Measurements from ENCODE around the gene RNASE1. TPM values are rescaled to one million over a fixed set of nuclear protein-coding genes. Genes with fewer than 3 reads are reported as not detected.

The RNASE1 gene
- total RNA-seq, 1 experiment from 2014 or later = 0.51 TPM

- Histone ChIP-seq H3K27ac (ENCODE audit: low read length) (no peak overlapping the region), H3F3A (ENCODE audit: low read length, unreplicated experiment) (no peaks in the 10 kb centered on the region), H3K4me2 (ENCODE audit: low read length) (no peak overlapping the region), H3K79me2 (ENCODE audit: low read length) (no peaks in the 10 kb centered on the region), H4K20me1 (ENCODE audit: low read length) (no peaks in the 10 kb centered on the region), H3K36me3 (ENCODE audit: low read depth, low read length) (no peaks in the 10 kb centered on the region), H3K9me3 (ENCODE audit: low read length) (no peaks in the 10 kb centered on the region), H3K4me3 (ENCODE audit: low read length) (no peak overlapping the region), H3K9me2 (replicated peaks; ENCODE audit: low read length) (no peaks in the 10 kb centered on the region), H2AFZ (ENCODE audit: low read length) (no peak overlapping the region), H3K4me1 (ENCODE audit: insufficient read depth, low read length) (peaks cover 4% of the 10 kb centered on the region; the same call in 1 of the 2 replicates), H3K9ac (ENCODE audit: low read length) (no peak overlapping the region), H3K27me3 (ENCODE audit: low read length) (no peaks in the 10 kb centered on the region)
- BruUV-seq (replicated peaks) = no TSS peak
- ATAC-seq (no peak), DNase-seq (no peak)
- CTCF ChIA-PET = no interaction called here
- intact Hi-C loops (cut with micrococcal nuclease) = loop anchor here (5.0 kb wide), 1 partner anchor 34 kb away; no protein-coding TSS in a partner anchor
- TF ChIP-seq EZH2phosphoT487 (IDR thresholded peaks at IDR 0.05; ENCODE audit: borderline replicate concordance, low read length) (no peak), EZH2 (IDR thresholded peaks at IDR 0.05; ENCODE audit: low read length, unreplicated experiment) (no peak)
- TF ChIP-seq, protein P1, sequence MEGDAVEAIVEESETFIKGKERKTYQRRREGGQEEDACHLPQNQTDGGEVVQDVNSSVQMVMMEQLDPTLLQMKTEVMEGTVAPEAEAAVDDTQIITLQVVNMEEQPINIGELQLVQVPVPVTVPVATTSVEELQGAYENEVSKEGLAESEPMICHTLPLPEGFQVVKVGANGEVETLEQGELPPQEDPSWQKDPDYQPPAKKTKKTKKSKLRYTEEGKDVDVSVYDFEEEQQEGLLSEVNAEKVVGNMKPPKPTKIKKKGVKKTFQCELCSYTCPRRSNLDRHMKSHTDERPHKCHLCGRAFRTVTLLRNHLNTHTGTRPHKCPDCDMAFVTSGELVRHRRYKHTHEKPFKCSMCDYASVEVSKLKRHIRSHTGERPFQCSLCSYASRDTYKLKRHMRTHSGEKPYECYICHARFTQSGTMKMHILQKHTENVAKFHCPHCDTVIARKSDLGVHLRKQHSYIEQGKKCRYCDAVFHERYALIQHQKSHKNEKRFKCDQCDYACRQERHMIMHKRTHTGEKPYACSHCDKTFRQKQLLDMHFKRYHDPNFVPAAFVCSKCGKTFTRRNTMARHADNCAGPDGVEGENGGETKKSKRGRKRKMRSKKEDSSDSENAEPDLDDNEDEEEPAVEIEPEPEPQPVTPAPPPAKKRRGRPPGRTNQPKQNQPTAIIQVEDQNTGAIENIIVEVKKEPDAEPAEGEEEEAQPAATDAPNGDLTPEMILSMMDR (conservative IDR thresholded peaks at IDR 0.05; ENCODE audit: low read depth, low read length) = no peak
- POLR2A ChIA-PET (ENCODE audit: unreplicated experiment) = no interaction called here
Observed at GRCh38 chr14:20837831-20838230, 35.2 kb upstream of the RNASE1 start.

- Histone ChIP-seq H3K36me3 (ENCODE audit: low read depth, low read length) (no peaks in the 10 kb centered on the region), H3K9ac (ENCODE audit: low read length) (no peak overlapping the region), H4K20me1 (ENCODE audit: low read length) (no peaks in the 10 kb centered on the region), H3K9me2 (replicated peaks; ENCODE audit: low read length) (no peaks in the 10 kb centered on the region), H3F3A (ENCODE audit: low read length, unreplicated experiment) (no peaks in the 10 kb centered on the region), H3K27ac (ENCODE audit: low read length) (no peak overlapping the region), H3K27me3 (ENCODE audit: low read length) (no peaks in the 10 kb centered on the region), H3K4me1 (ENCODE audit: insufficient read depth, low read length) (peaks cover 4% of the 10 kb centered on the region; the same call in 1 of the 2 replicates), H3K4me3 (ENCODE audit: low read length) (no peak overlapping the region), H3K79me2 (ENCODE audit: low read length) (no peaks in the 10 kb centered on the region), H2AFZ (ENCODE audit: low read length) (peak overlapping the region; percentile 63), H3K9me3 (ENCODE audit: low read length) (no peaks in the 10 kb centered on the region), H3K4me2 (ENCODE audit: low read length) (peak overlapping the region; percentile 38)
- no TSS peak for BruUV-seq (replicated peaks)
- intact Hi-C loops (cut with micrococcal nuclease) = loop anchor here (1.0 to 5.0 kb wide), 2 partner anchors 18 to 35 kb away; no protein-coding TSS in a partner anchor
- TF ChIP-seq, protein P1 (conservative IDR thresholded peaks at IDR 0.05; ENCODE audit: low read depth, low read length) = peak; percentile 90
- TF ChIP-seq EZH2 (IDR thresholded peaks at IDR 0.05; ENCODE audit: low read length, unreplicated experiment) = no peak
- DNase-seq (peak; percentile 84), ATAC-seq (peak; percentile 85)
- CTCF ChIA-PET = interaction anchor here (0.6 to 1.1 kb wide), 6 partner anchors 12 to 152 kb away, joined by 3 to 9 read pairs (median 4); no protein-coding TSS in a partner anchor
- POLR2A ChIA-PET (ENCODE audit: unreplicated experiment) = interaction anchor here (0.7 kb wide), 1 partner anchor 92 kb away, joined by 3 read pairs; no protein-coding TSS in a partner anchor
Observed at GRCh38 chr14:20836668-20837338, 34.2 kb upstream of the RNASE1 start.

- no peaks in the 10 kb centered on the region for H3K27me3 ChIP-seq (ENCODE audit: low read length)
- no peak overlapping the region for H3K4me2 ChIP-seq (ENCODE audit: low read length)
- H3K27ac ChIP-seq (ENCODE audit: low read length) = no peak overlapping the region
- intact Hi-C loops (cut with micrococcal nuclease) = loop anchor here (5.0 kb wide), 1 partner anchor 37 kb away; no protein-coding TSS in a partner anchor
- DNase-seq (peak; percentile 35), ATAC-seq (no peak)
- POLR2A ChIA-PET (ENCODE audit: unreplicated experiment) = no interaction called here
- CTCF ChIA-PET = interaction anchor here (0.8 kb wide), 1 partner anchor 32 kb away, joined by 3 read pairs; no protein-coding TSS in a partner anchor
- no TSS peak for BruUV-seq (replicated peaks)
- H3K9me2 ChIP-seq (replicated peaks; ENCODE audit: low read length) = no peaks in the 10 kb centered on the region
- H3K4me3 ChIP-seq (ENCODE audit: low read length) = no peak overlapping the region
- no peak overlapping the region for H2AFZ ChIP-seq (ENCODE audit: low read length)
- no peaks in the 10 kb centered on the region for H4K20me1 ChIP-seq (ENCODE audit: low read length)
- H3K79me2 ChIP-seq (ENCODE audit: low read length) = no peaks in the 10 kb centered on the region
- H3F3A ChIP-seq (ENCODE audit: low read length, unreplicated experiment) = no peaks in the 10 kb centered on the region
- H3K9me3 ChIP-seq (ENCODE audit: low read length) = no peaks in the 10 kb centered on the region
- H3K36me3 ChIP-seq (ENCODE audit: low read depth, low read length) = no peaks in the 10 kb centered on the region
- H3K4me1 ChIP-seq (ENCODE audit: insufficient read depth, low read length) = peaks cover 4% of the 10 kb centered on the region; the same call in 1 of the 2 replicates
- H3K9ac ChIP-seq (ENCODE audit: low read length) = no peak overlapping the region
- no peak for TF ChIP-seq EZH2phosphoT487 (IDR thresholded peaks at IDR 0.05; ENCODE audit: borderline replicate concordance, low read length)
- TF ChIP-seq, protein P1 (conservative IDR thresholded peaks at IDR 0.05; ENCODE audit: low read depth, low read length) = peak; percentile 52
Observed at GRCh38 chr14:20834899-20835298, 32.3 kb upstream of the RNASE1 start.
